ENCODE measurements around the gene NLGN3.
"Not testable (repeated sequence)": the region's sequence is repeated elsewhere in the genome, so short reads cannot be mapped to it uniquely, and the experiment has no call there.

The NLGN3 gene

GRCh38 chrX:71174795-71175194 is 30.2 kb downstream of the NLGN3 start:
- Histone ChIP-seq H3K36me3 (ENCODE audit: control insufficient read depth, low read depth, low read length) (no peaks in the 10 kb centered on the region), H3K4me3 (ENCODE audit: low read length) (no peak overlapping the region), H3K27ac (ENCODE audit: low read length) (no peak overlapping the region), H3K27me3 (ENCODE audit: control insufficient read depth, insufficient read depth, low read length) (no peaks in the 10 kb centered on the region), H3K9me3 (ENCODE audit: control insufficient read depth, low read depth, low read length) (peaks cover 4% of the 10 kb centered on the region), H3K9ac (ENCODE audit: low read length) (no peak overlapping the region), H3K4me1 (ENCODE audit: control insufficient read depth, low read depth, low read length) (no peaks in the 10 kb centered on the region)

- Histone ChIP-seq H3K9ac (ENCODE audit: low read length) (no peak overlapping the region), H3K4me3 (ENCODE audit: low read length) (no peak overlapping the region), H3K27me3 (ENCODE audit: control insufficient read depth, insufficient read depth, low read length) (no peaks in the 10 kb centered on the region)
Measured at GRCh38 chrX:71175531-71175930, 30.9 kb downstream of the NLGN3 start.

GRCh38 chrX:71177327-71177726 is 32.7 kb downstream of the NLGN3 start:
- H3K4me3 ChIP-seq (ENCODE audit: low read length), result no peak overlapping the region
- H3K27me3 ChIP-seq (ENCODE audit: control insufficient read depth, insufficient read depth, low read length), result no peaks in the 10 kb centered on the region
- H3K4me1 ChIP-seq (ENCODE audit: control insufficient read depth, low read depth, low read length), result no peaks in the 10 kb centered on the region
- no peaks in the 10 kb centered on the region for H3K36me3 ChIP-seq (ENCODE audit: control insufficient read depth, low read depth, low read length)
- H3K27ac ChIP-seq (ENCODE audit: low read length), result no peak overlapping the region
- H3K9me3 ChIP-seq (ENCODE audit: control insufficient read depth, low read depth, low read length), result peaks cover 4% of the 10 kb centered on the region
- H3K9ac ChIP-seq (ENCODE audit: low read length), result no peak overlapping the region

More at GRCh38 chrX:71175531-71175930, 30.9 kb downstream of the NLGN3 start:
- Histone ChIP-seq H3K9me3 (ENCODE audit: control insufficient read depth, low read depth, low read length) (peaks cover 4% of the 10 kb centered on the region), H3K27ac (ENCODE audit: low read length) (no peak overlapping the region), H3K36me3 (ENCODE audit: control insufficient read depth, low read depth, low read length) (no peaks in the 10 kb centered on the region), H3K4me1 (ENCODE audit: control insufficient read depth, low read depth, low read length) (no peaks in the 10 kb centered on the region)

- Histone ChIP-seq H3K9ac (ENCODE audit: low read length) (no peak overlapping the region), H3K4me3 (ENCODE audit: low read length) (no peak overlapping the region), H3K9me3 (ENCODE audit: control insufficient read depth, low read depth, low read length) (no peaks in the 10 kb centered on the region), H3K27ac (ENCODE audit: low read length) (no peak overlapping the region), H3K4me1 (ENCODE audit: control insufficient read depth, low read depth, low read length) (peaks cover 11% of the 10 kb centered on the region), H3K36me3 (ENCODE audit: control insufficient read depth, low read depth, low read length) (no peaks in the 10 kb centered on the region), H3K27me3 (ENCODE audit: control insufficient read depth, insufficient read depth, low read length) (no peaks in the 10 kb centered on the region)
Measured at GRCh38 chrX:71178908-71179307, 34.3 kb downstream of the NLGN3 start.

- not testable (repeated sequence) for H3K27ac ChIP-seq (ENCODE audit: low read length); H3K27me3 ChIP-seq (ENCODE audit: control insufficient read depth, insufficient read depth, low read length); H3K9me3 ChIP-seq (ENCODE audit: control insufficient read depth, low read depth, low read length); H3K4me3 ChIP-seq (ENCODE audit: low read length); H3K36me3 ChIP-seq (ENCODE audit: control insufficient read depth, low read depth, low read length); H3K9ac ChIP-seq (ENCODE audit: low read length)
- H3K4me1 ChIP-seq (ENCODE audit: control insufficient read depth, low read depth, low read length), result peaks cover 11% of the 10 kb centered on the region
Measured at GRCh38 chrX:71180579-71181265, 36.1 kb downstream of the NLGN3 start.

GRCh38 chrX:71181558-71181909 is 36.9 kb downstream of the NLGN3 start:
- Histone ChIP-seq H3K27me3 (ENCODE audit: control insufficient read depth, insufficient read depth, low read length) (no peaks in the 10 kb centered on the region), H3K9me3 (ENCODE audit: control insufficient read depth, low read depth, low read length) (no peaks in the 10 kb centered on the region), H3K9ac (ENCODE audit: low read length) (peak overlapping the region; percentile 73), H3K4me3 (ENCODE audit: low read length) (peak overlapping the region; percentile 57), H3K4me1 (ENCODE audit: control insufficient read depth, low read depth, low read length) (peaks cover 11% of the 10 kb centered on the region), H3K27ac (ENCODE audit: low read length) (peak overlapping the region; percentile 95), H3K36me3 (ENCODE audit: control insufficient read depth, low read depth, low read length) (no peaks in the 10 kb centered on the region)

- Histone ChIP-seq H3K36me3 (ENCODE audit: control insufficient read depth, low read depth, low read length) (no peaks in the 10 kb centered on the region), H3K27ac (ENCODE audit: low read length) (peak overlapping the region; percentile 95), H3K27me3 (ENCODE audit: control insufficient read depth, insufficient read depth, low read length) (no peaks in the 10 kb centered on the region), H3K4me1 (ENCODE audit: control insufficient read depth, low read depth, low read length) (peaks cover 11% of the 10 kb centered on the region), H3K4me3 (ENCODE audit: low read length) (peak overlapping the region; percentile 57), H3K9me3 (ENCODE audit: control insufficient read depth, low read depth, low read length) (peaks cover 5% of the 10 kb centered on the region), H3K9ac (ENCODE audit: low read length) (peak overlapping the region; percentile 73)
Measured at GRCh38 chrX:71181910-71182799, 37.5 kb downstream of the NLGN3 start.

- H3K27me3 ChIP-seq (ENCODE audit: control insufficient read depth, insufficient read depth, low read length), result no peaks in the 10 kb centered on the region
- H3K27ac ChIP-seq (ENCODE audit: low read length), result peak overlapping the region; percentile 83
- no peaks in the 10 kb centered on the region for H3K36me3 ChIP-seq (ENCODE audit: control insufficient read depth, low read depth, low read length)
- peak overlapping the region; percentile 50 for H3K9ac ChIP-seq (ENCODE audit: low read length)
- peak overlapping the region; percentile 51 for H3K4me3 ChIP-seq (ENCODE audit: low read length)
- H3K4me1 ChIP-seq (ENCODE audit: control insufficient read depth, low read depth, low read length), result peaks cover 11% of the 10 kb centered on the region
- peaks cover 5% of the 10 kb centered on the region for H3K9me3 ChIP-seq (ENCODE audit: control insufficient read depth, low read depth, low read length)
Measured at GRCh38 chrX:71182871-71183270, 38.2 kb downstream of the NLGN3 start.

GRCh38 chrX:71183341-71183740 is 38.7 kb downstream of the NLGN3 start:
- Histone ChIP-seq H3K27me3 (ENCODE audit: control insufficient read depth, insufficient read depth, low read length) (no peaks in the 10 kb centered on the region), H3K9me3 (ENCODE audit: control insufficient read depth, low read depth, low read length) (peaks cover 5% of the 10 kb centered on the region), H3K9ac (ENCODE audit: low read length) (no peak overlapping the region), H3K4me1 (ENCODE audit: control insufficient read depth, low read depth, low read length) (peaks cover 11% of the 10 kb centered on the region), H3K36me3 (ENCODE audit: control insufficient read depth, low read depth, low read length) (no peaks in the 10 kb centered on the region), H3K27ac (ENCODE audit: low read length) (peak overlapping the region; percentile 83), H3K4me3 (ENCODE audit: low read length) (no peak overlapping the region)

- H3K9me3 ChIP-seq (ENCODE audit: control insufficient read depth, low read depth, low read length), result peaks cover 5% of the 10 kb centered on the region
- no peak overlapping the region for H3K9ac ChIP-seq (ENCODE audit: low read length)
- no peaks in the 10 kb centered on the region for H3K36me3 ChIP-seq (ENCODE audit: control insufficient read depth, low read depth, low read length)
- no peaks in the 10 kb centered on the region for H3K27me3 ChIP-seq (ENCODE audit: control insufficient read depth, insufficient read depth, low read length)
- H3K4me1 ChIP-seq (ENCODE audit: control insufficient read depth, low read depth, low read length), result peaks cover 11% of the 10 kb centered on the region
- H3K4me3 ChIP-seq (ENCODE audit: low read length), result no peak overlapping the region
- H3K27ac ChIP-seq (ENCODE audit: low read length), result no peak overlapping the region
Measured at GRCh38 chrX:71184092-71184491, 39.5 kb downstream of the NLGN3 start.

- H3K4me1 ChIP-seq (ENCODE audit: control insufficient read depth, low read depth, low read length), result peaks cover 11% of the 10 kb centered on the region
- no peaks in the 10 kb centered on the region for H3K27me3 ChIP-seq (ENCODE audit: control insufficient read depth, insufficient read depth, low read length)
- H3K4me3 ChIP-seq (ENCODE audit: low read length), result no peak overlapping the region
- no peak overlapping the region for H3K27ac ChIP-seq (ENCODE audit: low read length)
- no peak overlapping the region for H3K9ac ChIP-seq (ENCODE audit: low read length)
- peaks cover 5% of the 10 kb centered on the region for H3K9me3 ChIP-seq (ENCODE audit: control insufficient read depth, low read depth, low read length)
- no peaks in the 10 kb centered on the region for H3K36me3 ChIP-seq (ENCODE audit: control insufficient read depth, low read depth, low read length)
Measured at GRCh38 chrX:71184803-71185495, 40.3 kb downstream of the NLGN3 start.
